Uterus (tissue), 2 donors: ENCODE data around the gene C1GALT1.
"Not testable (repeated sequence)": the region's sequence is repeated elsewhere in the genome, so short reads cannot be mapped to it uniquely, and the experiment has no call there.

Source experiments
- POLR2A ChIP-seq, 2 donors: fragments of 450-650 bp; IDR thresholded peaks; one replicate each; pipeline ENCODE4 v1.6.1; 2016; ENCODE audit warnings: antibody characterized with exemption in 2 of 2, mild to moderate bottlenecking in 1 of 2, moderate library complexity in 1 of 2
- TF ChIP-seq, protein P1 (sequence below), 4 experiments: fragments of 200-600 bp in 2 of 4; fragments of 450-650 bp in 2 of 4; sonication (generic) in 2 of 4; IDR thresholded peaks; one replicate each; pipeline ENCODE4 v1.5.1; 2016 to 2019; ENCODE audit warnings: antibody characterized with exemption in 4 of 4, mild to moderate bottlenecking in 2 of 4, moderate library complexity in 1 of 4

GRCh38 chr7:7154355-7154754 lies 28.0 kb upstream of the C1GALT1 start:
- TF ChIP-seq, protein P1, sequence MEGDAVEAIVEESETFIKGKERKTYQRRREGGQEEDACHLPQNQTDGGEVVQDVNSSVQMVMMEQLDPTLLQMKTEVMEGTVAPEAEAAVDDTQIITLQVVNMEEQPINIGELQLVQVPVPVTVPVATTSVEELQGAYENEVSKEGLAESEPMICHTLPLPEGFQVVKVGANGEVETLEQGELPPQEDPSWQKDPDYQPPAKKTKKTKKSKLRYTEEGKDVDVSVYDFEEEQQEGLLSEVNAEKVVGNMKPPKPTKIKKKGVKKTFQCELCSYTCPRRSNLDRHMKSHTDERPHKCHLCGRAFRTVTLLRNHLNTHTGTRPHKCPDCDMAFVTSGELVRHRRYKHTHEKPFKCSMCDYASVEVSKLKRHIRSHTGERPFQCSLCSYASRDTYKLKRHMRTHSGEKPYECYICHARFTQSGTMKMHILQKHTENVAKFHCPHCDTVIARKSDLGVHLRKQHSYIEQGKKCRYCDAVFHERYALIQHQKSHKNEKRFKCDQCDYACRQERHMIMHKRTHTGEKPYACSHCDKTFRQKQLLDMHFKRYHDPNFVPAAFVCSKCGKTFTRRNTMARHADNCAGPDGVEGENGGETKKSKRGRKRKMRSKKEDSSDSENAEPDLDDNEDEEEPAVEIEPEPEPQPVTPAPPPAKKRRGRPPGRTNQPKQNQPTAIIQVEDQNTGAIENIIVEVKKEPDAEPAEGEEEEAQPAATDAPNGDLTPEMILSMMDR (IDR thresholded peaks at IDR 0.05) = not testable (repeated sequence)
- not testable (repeated sequence) for TF ChIP-seq POLR2A (IDR thresholded peaks at IDR 0.05)
